Neural cell (in vitro differentiated cells): ENCODE results near the gene GRAMD1B. TPM values are rescaled to one million over a fixed set of nuclear protein-coding genes. Genes with fewer than 3 reads are reported as not detected.

Experiments
- H2AFZ ChIP-seq: fragments of 200-600, 300-800 bp; sonication (generic), shearing (Covaris generic); 2 replicates; pipeline ENCODE4 v1.6.0; 2014; ENCODE audit warnings: low read depth, mild to moderate bottlenecking, antibody characterized with exemption, low read length, moderate library complexity
- H3F3A ChIP-seq: fragments of 200-600 bp; shearing (Covaris generic); 2 replicates; pipeline ENCODE4 v1.6.1; 2016; ENCODE audit warnings: mild to moderate bottlenecking, moderate library complexity, mixed read lengths, antibody characterized with exemption, low read length; ENCODE audit not compliant: insufficient read depth, poor library complexity, severe bottlenecking
- H3K27ac ChIP-seq: fragments of 200-600, 300-800 bp; sonication (generic), shearing (Covaris generic); 2 replicates; pipeline ENCODE4 v1.5.1; 2014; ENCODE audit warnings: mild to moderate bottlenecking, low read length, moderate library complexity
- H3K27me3 ChIP-seq: fragments of 300-800, 200-600 bp; sonication (generic), shearing (Covaris generic); 2 replicates; pipeline ENCODE4 v1.6.0; 2014; ENCODE audit warnings: mild to moderate bottlenecking, low read depth, low read length, moderate library complexity; ENCODE audit not compliant: insufficient read depth
- H3K36me3 ChIP-seq: fragments of 300-800, 200-600 bp; sonication (generic), shearing (Covaris generic); 2 replicates; pipeline ENCODE4 v1.5.1; 2014; ENCODE audit warnings: mild to moderate bottlenecking, antibody characterized with exemption, low read length, moderate library complexity; ENCODE audit not compliant: insufficient read depth
- H3K4me2 ChIP-seq: fragments of 300-800, 200-600 bp; sonication (generic), shearing (Covaris generic); 2 replicates; pipeline ENCODE4 v1.6.0; 2014; ENCODE audit warnings: mild to moderate bottlenecking, low read length
- H3K4me3 ChIP-seq: fragments of 300-800, 200-600 bp; sonication (generic), shearing (Covaris generic); 2 replicates; pipeline ENCODE4 v1.5.1; 2014; ENCODE audit warnings: mild to moderate bottlenecking, low read length, moderate library complexity
- H3K79me2 ChIP-seq: fragments of 200-600 bp; shearing (Covaris generic); replicated peaks from 2 replicates; pipeline ENCODE4 v1.6.0; 2014; ENCODE audit warnings: mild to moderate bottlenecking, low read length, moderate library complexity; ENCODE audit not compliant: insufficient read depth
- H3K9ac ChIP-seq: fragments of 300-800, 200-600 bp; sonication (generic), shearing (Covaris generic); 2 replicates; pipeline ENCODE4 v1.6.1; 2016; ENCODE audit warnings: mild to moderate bottlenecking, low read length, mixed read lengths
- H3K9me2 ChIP-seq: fragments of 200-600 bp; shearing (Covaris generic); 2 replicates; pipeline ENCODE4 v1.6.1; 2016; ENCODE audit warnings: mild to moderate bottlenecking, low read length, mixed read lengths; ENCODE audit not compliant: insufficient read depth
- H3K9me3 ChIP-seq: fragments of 200-600, 300-800 bp; sonication (generic), shearing (Covaris generic); 2 replicates; pipeline ENCODE4 v1.6.1; 2016; ENCODE audit warnings: mild to moderate bottlenecking, mixed run types, low read length, moderate library complexity, mixed read lengths
- H4K20me1 ChIP-seq: fragments of 200-600 bp; shearing (Covaris generic); 2 replicates; pipeline ENCODE4 v1.6.1; 2016; ENCODE audit warnings: mild to moderate bottlenecking, mixed run types; ENCODE audit not compliant: insufficient read depth
- EP300 ChIP-seq: fragments of 450-650 bp; conservative IDR thresholded peaks from 2 replicates; pipeline ENCODE4 v1.6.1; 2014; ENCODE audit warnings: antibody characterized with exemption, mild to moderate bottlenecking, moderate library complexity; ENCODE audit not compliant: poor library complexity, severe bottlenecking
- EZH2 ChIP-seq: fragments of 200-600, 300-800 bp; shearing (Covaris generic), sonication (generic); IDR thresholded peaks from 2 replicates; pipeline ENCODE4 v1.6.1; 2014; ENCODE audit warnings: antibody characterized with exemption, low read length, borderline replicate concordance, mild to moderate bottlenecking; ENCODE audit not compliant: insufficient read depth, poor library complexity, severe bottlenecking
- MXI1 ChIP-seq: fragments of 450-650 bp; conservative IDR thresholded peaks from 2 replicates; pipeline ENCODE4 v1.6.1; 2014; ENCODE audit warnings: antibody characterized with exemption, mild to moderate bottlenecking; ENCODE audit not compliant: poor library complexity, severe bottlenecking
- POLR2AphosphoS5 ChIP-seq: IDR thresholded peaks from 2 replicates; pipeline ENCODE4 v1.6.1; 2012
- RAD21 ChIP-seq: fragments of 450-650 bp; conservative IDR thresholded peaks from 2 replicates; pipeline ENCODE4 v1.6.1; 2014; ENCODE audit warnings: antibody characterized with exemption, mild to moderate bottlenecking, moderate library complexity
- REST ChIP-seq: IDR thresholded peaks from 2 replicates; pipeline ENCODE4 v1.6.1; 2012; ENCODE audit warnings: borderline replicate concordance
- SMC3 ChIP-seq: fragments of 450-650 bp; conservative IDR thresholded peaks from 2 replicates; pipeline ENCODE4 v1.6.1; 2014; ENCODE audit warnings: antibody characterized with exemption, mild to moderate bottlenecking, moderate library complexity; ENCODE audit not compliant: poor library complexity
- TAF1 ChIP-seq: IDR thresholded peaks from 2 replicates; pipeline ENCODE4 v1.6.1; 2012; ENCODE audit warnings: low read depth
- polyA plus RNA-seq: library from polyadenylated mRNA; depleted of rRNA; stranded (reverse); fragments of >200 nt; gene quantifications from 2 replicates; pipeline ENCODE4 v1.2.3, GENCODE V29; 2014
- TF ChIP-seq, protein P1 (sequence below): fragments of 450-650 bp; IDR thresholded peaks from 2 replicates; pipeline ENCODE4 v1.5.1; 2014; ENCODE audit warnings: antibody characterized with exemption, mild to moderate bottlenecking, moderate library complexity; ENCODE audit not compliant: poor library complexity, severe bottlenecking

The GRAMD1B gene
- polyA plus RNA-seq, 1 donor from 2014 or later = 1.5 TPM

GRCh38 chr11:123392844-123393243 is 37.2 kb upstream of the GRAMD1B start:
- Histone ChIP-seq H3K27ac (no peak overlapping the region), H3K9ac (no peak overlapping the region), H2AFZ (no peak overlapping the region), H3K9me3 (no peaks in the 10 kb centered on the region), H4K20me1 (no peaks in the 10 kb centered on the region), H3K9me2 (no peaks in the 10 kb centered on the region), H3K27me3 (no peaks in the 10 kb centered on the region), H3K79me2 (no peaks in the 10 kb centered on the region), H3K36me3 (no peaks in the 10 kb centered on the region), H3K4me2 (no peak overlapping the region), H3K4me3 (no peak overlapping the region), H3F3A (no peaks in the 10 kb centered on the region)
- TF ChIP-seq SMC3 = no peak
- no peak for TF ChIP-seq TAF1
- no peak for TF ChIP-seq RAD21
- no peak for TF ChIP-seq EP300
- TF ChIP-seq MXI1 = no peak
- no peak for TF ChIP-seq POLR2AphosphoS5
- TF ChIP-seq, protein P1, sequence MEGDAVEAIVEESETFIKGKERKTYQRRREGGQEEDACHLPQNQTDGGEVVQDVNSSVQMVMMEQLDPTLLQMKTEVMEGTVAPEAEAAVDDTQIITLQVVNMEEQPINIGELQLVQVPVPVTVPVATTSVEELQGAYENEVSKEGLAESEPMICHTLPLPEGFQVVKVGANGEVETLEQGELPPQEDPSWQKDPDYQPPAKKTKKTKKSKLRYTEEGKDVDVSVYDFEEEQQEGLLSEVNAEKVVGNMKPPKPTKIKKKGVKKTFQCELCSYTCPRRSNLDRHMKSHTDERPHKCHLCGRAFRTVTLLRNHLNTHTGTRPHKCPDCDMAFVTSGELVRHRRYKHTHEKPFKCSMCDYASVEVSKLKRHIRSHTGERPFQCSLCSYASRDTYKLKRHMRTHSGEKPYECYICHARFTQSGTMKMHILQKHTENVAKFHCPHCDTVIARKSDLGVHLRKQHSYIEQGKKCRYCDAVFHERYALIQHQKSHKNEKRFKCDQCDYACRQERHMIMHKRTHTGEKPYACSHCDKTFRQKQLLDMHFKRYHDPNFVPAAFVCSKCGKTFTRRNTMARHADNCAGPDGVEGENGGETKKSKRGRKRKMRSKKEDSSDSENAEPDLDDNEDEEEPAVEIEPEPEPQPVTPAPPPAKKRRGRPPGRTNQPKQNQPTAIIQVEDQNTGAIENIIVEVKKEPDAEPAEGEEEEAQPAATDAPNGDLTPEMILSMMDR = no peak
- TF ChIP-seq REST = no peak
- TF ChIP-seq EZH2 = no peak

DNA sequence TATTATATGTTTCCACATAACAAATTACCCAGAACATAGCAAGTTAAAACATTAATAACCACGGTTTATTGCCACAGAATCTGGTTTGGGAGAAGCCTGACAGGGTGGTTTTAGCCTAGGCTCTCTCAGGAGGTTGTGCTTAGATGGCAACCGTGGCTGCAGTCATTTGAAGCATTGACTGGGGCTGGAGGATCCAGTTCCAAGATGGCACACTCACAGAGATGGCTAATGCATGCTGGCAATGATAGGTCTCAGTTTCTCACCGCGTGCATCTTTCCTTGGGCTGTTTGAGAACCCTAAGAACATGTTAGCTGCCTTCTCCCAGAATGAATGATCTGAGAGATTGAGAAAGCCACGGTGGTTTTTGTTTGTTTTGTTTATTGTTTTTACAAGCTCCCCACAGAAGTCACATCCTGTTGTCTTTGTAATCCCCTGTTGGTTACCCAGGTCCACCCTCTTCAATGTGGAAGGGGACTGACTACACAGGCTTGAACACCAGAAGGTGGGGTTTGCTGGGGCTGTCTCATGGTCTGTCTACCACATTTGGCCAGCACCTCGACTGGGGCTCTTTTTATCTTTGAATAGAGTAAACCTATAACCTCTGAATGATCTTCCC is 36.6 kb upstream of the GRAMD1B start:
- no peaks in the 10 kb centered on the region for H3K9me3 ChIP-seq
- TF ChIP-seq MXI1 (no peak), SMC3 (no peak), RAD21 (no peak), TAF1 (no peak), EZH2 (no peak), EP300 (no peak), POLR2AphosphoS5 (no peak), REST (no peak)
- TF ChIP-seq, protein P1 = no peak
- H3K27ac ChIP-seq = no peak overlapping the region
- H3K79me2 ChIP-seq = no peaks in the 10 kb centered on the region
- H3K27me3 ChIP-seq = no peaks in the 10 kb centered on the region
- no peaks in the 10 kb centered on the region for H4K20me1 ChIP-seq
- H3K4me3 ChIP-seq = no peak overlapping the region
- no peaks in the 10 kb centered on the region for H3K9me2 ChIP-seq
- H3K9ac ChIP-seq = no peak overlapping the region
- no peaks in the 10 kb centered on the region for H3K36me3 ChIP-seq
- no peaks in the 10 kb centered on the region for H3F3A ChIP-seq
- no peak overlapping the region for H3K4me2 ChIP-seq
- no peak overlapping the region for H2AFZ ChIP-seq
